Cardiac septum (tissue), 1 donor: ENCODE data around the gene BTBD9. TPM values are rescaled to one million over a fixed set of nuclear protein-coding genes. Genes with fewer than 3 reads are reported as not detected.
"Not testable (repeated sequence)": the region's sequence is repeated elsewhere in the genome, so short reads cannot be mapped to it uniquely, and the experiment has no call there.

Source experiments
- DNase-seq: peaks from one replicate; pipeline ENCODE4 v3.0.0-alpha.2; 2020; ENCODE audit warnings: low spot score
- intact Hi-C: fragments of 100-400 bp; cut with DNase I; formaldehyde crosslinking; loops from one replicate; pipeline ENCODE4 v1.14.0; 2022
- total RNA-seq: library from RNA; stranded (reverse); fragmentation: NEBNext Ultra II Directional; extraction: Animal tissue kit (Norgen Biotek cat#: 25700); gene quantifications from one replicate; pipeline ENCODE4 v1.2.1, GENCODE V29; 2021
- donor health status: DM: no; HTN: no; CAD: no.

The BTBD9 gene
- total RNA-seq, 1 donor from 2014 or later = 24.2 TPM

DNA sequence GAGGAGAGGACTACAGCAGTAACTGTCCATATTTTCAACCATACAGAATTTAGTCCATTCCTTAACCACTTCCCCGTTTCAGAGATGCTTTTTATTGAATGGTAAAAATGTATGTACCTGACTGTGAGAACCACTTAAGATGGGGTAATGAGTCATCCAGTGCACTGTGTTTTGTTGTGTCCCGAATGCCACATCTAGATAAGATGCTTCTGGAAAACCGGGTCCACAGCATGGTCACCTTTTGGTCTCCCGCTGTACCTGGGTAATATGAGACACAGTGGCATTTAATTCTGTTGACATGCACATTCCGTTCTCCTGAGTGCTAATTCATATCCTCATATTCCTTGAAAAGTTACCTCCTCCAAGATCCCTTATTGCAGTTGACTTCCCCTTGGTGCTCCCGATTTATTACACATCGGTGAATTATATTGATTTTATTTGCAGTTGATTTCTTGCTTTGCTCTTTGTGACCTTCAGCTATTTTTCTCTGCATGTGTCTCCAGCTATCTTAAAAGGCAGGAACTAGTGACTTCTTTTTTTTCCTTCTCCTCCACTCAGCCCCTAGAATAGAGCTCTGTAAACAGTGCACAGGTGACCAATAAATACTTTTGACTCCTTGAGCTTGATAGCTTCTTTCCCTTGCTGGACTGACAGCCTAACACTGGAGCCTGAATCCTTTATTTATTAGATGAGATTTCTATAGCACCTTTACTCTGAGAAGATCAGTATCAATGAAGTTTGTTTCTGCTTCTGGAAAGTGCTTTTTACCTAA, 505.6 kb downstream of the BTBD9 start:
- DNase-seq = no peak
- intact Hi-C loops = no loop called here

DNA sequence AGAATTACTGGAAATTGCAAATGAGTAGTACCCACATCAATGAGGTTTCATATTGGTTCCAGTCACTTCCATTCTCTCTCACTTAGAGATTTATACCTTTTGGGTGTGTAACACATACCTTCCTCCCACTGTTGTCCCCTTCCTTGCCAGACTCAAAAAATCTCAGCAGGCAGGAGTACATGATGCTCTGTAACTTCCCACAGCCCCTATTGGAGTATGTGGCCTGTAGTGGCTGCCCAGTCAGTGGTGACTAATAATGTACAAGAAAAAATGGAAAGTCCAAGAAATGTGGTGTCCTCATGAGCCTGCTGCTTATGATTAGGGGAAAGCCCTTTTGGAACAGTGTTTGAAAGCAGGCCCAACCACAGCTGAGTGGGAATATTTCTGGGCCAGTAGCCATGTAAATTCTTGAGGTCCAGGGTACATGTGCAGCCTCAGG, 508.2 kb downstream of the BTBD9 start:
- intact Hi-C loops = no loop called here
- DNase-seq = no peak

DNA sequence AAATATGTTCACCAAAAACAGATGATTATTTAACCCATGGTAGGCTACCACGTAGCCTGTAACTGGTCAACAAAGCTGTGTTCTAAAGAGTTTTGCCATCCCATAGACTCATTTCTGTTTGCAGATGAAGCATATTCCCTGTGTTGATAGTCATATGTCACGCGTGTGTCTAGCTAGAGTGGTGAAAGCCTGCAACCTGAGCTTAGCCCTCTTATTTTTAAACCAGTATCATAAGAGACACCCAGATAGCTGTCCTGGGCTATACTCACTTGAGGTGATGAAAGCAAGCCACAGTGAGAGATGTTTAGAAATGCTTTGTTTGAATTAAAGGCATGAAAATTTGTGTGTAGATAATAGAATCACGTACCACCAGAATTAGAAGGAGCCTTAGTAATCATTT, 512.4 kb downstream of the BTBD9 start:
- DNase-seq = no peak
- intact Hi-C loops = no loop called here

DNA sequence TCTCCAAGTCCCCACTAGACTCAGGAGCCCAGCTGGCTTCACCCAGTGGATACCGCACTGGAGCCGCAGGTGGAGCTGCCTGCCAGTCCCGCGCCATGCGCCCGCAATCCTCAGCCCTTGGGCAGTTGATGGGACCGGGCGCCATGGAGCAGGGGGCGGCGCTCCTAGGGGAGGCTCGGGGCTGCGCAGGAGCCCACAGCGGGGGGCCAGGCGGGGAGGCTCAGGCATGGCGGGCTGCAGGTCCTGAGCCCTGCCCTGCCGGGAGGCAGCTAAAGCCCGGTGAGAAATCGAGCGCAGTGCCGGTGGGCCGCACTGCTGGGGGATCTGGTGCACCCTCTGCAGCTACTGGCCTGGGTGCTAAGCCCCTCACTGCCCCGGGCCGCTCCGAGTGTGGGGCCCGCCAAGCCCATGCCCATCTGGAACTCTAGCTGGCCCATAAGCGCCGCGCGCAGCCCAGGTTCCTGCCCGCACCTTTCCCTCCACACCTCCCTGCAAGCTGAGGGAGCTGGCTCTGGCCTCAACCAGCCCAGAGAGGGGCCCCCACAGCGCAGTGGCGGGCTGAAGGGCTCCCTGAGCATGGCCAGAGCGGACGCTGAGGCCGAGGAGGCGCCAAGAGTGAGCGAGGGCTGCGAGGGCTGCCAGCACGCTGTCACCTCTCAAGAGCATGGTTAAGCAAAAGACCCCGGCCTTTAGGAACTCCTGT, 515.4 kb downstream of the BTBD9 start:
- DNase-seq, intact Hi-C loops: not testable (repeated sequence)

DNA sequence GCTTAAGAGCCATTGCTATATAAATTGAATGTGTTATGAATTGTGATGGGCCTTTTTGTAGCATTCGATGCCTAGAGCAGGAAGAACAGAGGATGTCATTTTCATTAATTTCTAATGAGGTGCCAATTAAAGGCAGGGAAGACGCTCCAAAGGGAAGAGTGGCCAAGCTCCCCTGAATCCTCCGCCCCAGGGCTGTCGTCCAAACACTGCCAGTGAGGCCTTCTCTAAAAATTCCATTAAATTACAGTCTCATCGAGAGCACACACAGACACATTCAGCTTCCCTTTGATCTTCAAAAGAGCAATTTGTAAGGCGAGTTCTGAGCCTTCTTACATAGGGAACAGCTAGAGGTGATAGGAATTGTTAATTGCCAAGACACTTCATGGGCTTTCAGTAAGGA, 520.2 kb downstream of the BTBD9 start:
- DNase-seq = no peak
- intact Hi-C loops = no loop called here

DNA sequence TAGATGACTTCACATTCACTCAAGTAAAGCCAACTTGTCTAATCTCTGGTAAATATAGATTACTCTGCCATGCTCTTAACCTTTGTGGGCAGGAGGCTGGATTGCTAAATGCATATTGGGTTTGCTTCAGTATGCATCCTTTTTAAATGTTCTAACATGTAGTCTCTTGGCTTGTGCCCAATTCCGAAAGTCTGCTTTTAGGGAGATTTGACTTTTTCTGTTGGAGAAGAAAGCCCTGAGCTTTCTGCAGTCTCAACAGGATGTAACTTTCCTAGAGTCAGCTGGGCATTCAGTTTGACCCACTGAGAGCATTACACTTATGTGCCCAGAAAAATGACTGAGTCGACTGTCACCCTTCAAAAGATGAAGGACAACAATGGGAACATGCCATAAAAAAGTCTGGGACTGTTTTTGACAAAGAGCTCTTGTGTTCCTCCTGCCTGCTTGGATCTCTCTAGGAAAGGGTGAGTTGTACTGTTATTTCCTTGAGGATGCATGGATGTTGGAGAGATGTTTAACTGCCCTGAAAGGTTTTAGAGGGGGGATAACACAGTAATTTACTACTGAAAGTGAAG, 520.9 kb downstream of the BTBD9 start:
- intact Hi-C loops = no loop called here

More for the DNA sequence above, 520.9 kb downstream of the BTBD9 start:
- no peak for DNase-seq

Other genes starting within 250 kb of the BTBD9 start
- gene GLO1, start 63.2 kb upstream of the BTBD9 start, total RNA-seq = 70.3 TPM
- 0.03 TPM for gene DNAH8, start 75.4 kb upstream of the BTBD9 start, total RNA-seq